Activated B cell treated with CpG ODN at 0.5 μM for 24 hours (primary cell): ENCODE measurements around the gene COPS3. TPM values are rescaled to one million over a fixed set of nuclear protein-coding genes. Genes with fewer than 3 reads are reported as not detected.
A peak's percentile ranks its signal among the peaks of the same experiment; 100 is the strongest.
"Not testable (repeated sequence)": the region's sequence is repeated elsewhere in the genome, so short reads cannot be mapped to it uniquely, and the experiment has no call there.

ENCODE experiments used
- ATAC-seq: fragments of 200-7000 bp; cut with Tn5 transposase; one replicate; pipeline ENCODE4 v1.10.0; 2021; ENCODE audit warnings: low read depth, mild to moderate bottlenecking, moderate library complexity
- CTCF ChIA-PET: fragments of 350-600 bp; sonication (Branson Sonifier 250); formaldehyde crosslinking; loops from one replicate; lab custom pipeline; 2021; ENCODE audit warnings: antibody characterized with exemption; lab: Charles Lee
- POLR2A ChIA-PET: fragments of 350-600 bp; sonication (Branson Sonifier 250); formaldehyde crosslinking; loops from one replicate; lab custom pipeline; 2021; ENCODE audit warnings: antibody characterized with exemption; lab: Charles Lee
- DNase-seq: peaks from one replicate; pipeline ENCODE4 v3.0.0; 2022
- H3K27ac Mint-ChIP-seq: one replicate; pipeline ENCODE4 v1.8.0; 2020; ENCODE audit warnings: mixed read lengths
- H3K27me3 Mint-ChIP-seq: one replicate; pipeline ENCODE4 v1.8.0; 2021; ENCODE audit warnings: mixed read lengths
- H3K36me3 Mint-ChIP-seq: one replicate; pipeline ENCODE4 v1.8.0; 2021; ENCODE audit warnings: low read depth, mixed read lengths
- H3K4me1 Mint-ChIP-seq: one replicate; pipeline ENCODE4 v1.8.0; 2021; ENCODE audit warnings: mixed read lengths
- H3K4me3 Mint-ChIP-seq: one replicate; pipeline ENCODE4 v1.8.0; 2020; ENCODE audit warnings: mild to moderate bottlenecking, mixed read lengths
- H3K9me3 Mint-ChIP-seq: one replicate; pipeline ENCODE4 v1.8.0; 2020; ENCODE audit warnings: mixed read lengths
- intact Hi-C: fragments of 100-400 bp; cut with micrococcal nuclease; formaldehyde crosslinking; loops from one replicate; pipeline ENCODE4 v1.15.1; 2024
- total RNA-seq: library from RNA; stranded (reverse); gene quantifications from 2 replicates; pipeline ENCODE4 v1.2.3, GENCODE V29; 2022
- TF ChIP-seq, protein P1 (sequence below): fragments of 200-600 bp; IDR thresholded peaks from one replicate; pipeline ENCODE4 v1.8.0; 2022; ENCODE audit warnings: antibody characterized with exemption, mild to moderate bottlenecking

Gene COPS3
- total RNA-seq, 1 donor from 2014 or later: 73.7 TPM

DNA sequence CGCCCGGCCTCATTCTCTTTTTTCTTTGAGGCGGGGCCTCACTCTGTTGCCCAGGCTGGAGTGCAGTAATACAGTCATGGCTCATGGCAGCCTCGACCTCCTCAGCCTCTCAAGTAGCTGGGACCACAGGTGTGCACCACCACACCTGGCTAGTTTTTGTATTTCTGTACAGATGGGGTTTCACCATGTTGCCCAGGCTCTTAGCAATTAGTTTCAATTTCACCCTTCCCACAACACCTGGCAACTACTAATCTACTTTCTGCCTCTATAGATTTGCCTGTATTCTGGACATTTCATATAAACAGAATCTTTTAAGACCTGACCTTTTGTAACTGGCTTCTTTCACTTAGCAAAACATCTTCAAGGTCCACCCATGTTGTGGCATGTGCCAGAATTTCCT, 14.1 kb upstream of the COPS3 start:
- no peak overlapping the region for H3K4me3 Mint-ChIP-seq
- no peak for ATAC-seq
- intact Hi-C loops: no loop called here
- peaks cover 2% of the 10 kb centered on the region for H3K4me1 Mint-ChIP-seq
- no peaks in the 10 kb centered on the region for H3K27me3 Mint-ChIP-seq
- POLR2A ChIA-PET: no interaction called here
- no peaks in the 10 kb centered on the region for H3K9me3 Mint-ChIP-seq
- TF ChIP-seq, protein P1, sequence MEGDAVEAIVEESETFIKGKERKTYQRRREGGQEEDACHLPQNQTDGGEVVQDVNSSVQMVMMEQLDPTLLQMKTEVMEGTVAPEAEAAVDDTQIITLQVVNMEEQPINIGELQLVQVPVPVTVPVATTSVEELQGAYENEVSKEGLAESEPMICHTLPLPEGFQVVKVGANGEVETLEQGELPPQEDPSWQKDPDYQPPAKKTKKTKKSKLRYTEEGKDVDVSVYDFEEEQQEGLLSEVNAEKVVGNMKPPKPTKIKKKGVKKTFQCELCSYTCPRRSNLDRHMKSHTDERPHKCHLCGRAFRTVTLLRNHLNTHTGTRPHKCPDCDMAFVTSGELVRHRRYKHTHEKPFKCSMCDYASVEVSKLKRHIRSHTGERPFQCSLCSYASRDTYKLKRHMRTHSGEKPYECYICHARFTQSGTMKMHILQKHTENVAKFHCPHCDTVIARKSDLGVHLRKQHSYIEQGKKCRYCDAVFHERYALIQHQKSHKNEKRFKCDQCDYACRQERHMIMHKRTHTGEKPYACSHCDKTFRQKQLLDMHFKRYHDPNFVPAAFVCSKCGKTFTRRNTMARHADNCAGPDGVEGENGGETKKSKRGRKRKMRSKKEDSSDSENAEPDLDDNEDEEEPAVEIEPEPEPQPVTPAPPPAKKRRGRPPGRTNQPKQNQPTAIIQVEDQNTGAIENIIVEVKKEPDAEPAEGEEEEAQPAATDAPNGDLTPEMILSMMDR: no peak
- no peak overlapping the region for H3K27ac Mint-ChIP-seq
- H3K36me3 Mint-ChIP-seq: no peaks in the 10 kb centered on the region
- no peak for DNase-seq
- CTCF ChIA-PET: no interaction called here

DNA sequence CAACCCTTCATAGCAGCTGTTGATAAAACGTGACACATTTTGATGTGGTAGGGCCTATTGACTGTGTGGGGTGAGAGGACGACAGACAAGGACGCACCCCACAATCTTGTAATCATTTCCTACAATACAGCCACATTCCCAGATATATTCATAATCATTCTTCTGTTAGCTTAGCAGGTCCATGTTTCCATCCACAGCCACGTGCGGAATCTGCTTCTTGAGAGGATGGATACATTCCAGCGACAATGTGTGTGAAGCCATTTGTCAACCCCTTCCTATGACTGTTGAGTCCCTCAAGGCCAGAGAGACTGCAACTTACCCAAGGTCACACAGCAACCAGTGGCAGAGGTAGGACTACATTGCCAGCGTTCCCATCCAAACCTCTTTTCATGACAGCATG, 8.7 kb upstream of the COPS3 start:
- no peak for DNase-seq
- H3K4me1 Mint-ChIP-seq: no peaks in the 10 kb centered on the region
- no peaks in the 10 kb centered on the region for H3K27me3 Mint-ChIP-seq
- H3K9me3 Mint-ChIP-seq: no peaks in the 10 kb centered on the region
- no peak for ATAC-seq
- intact Hi-C loops: no loop called here
- H3K36me3 Mint-ChIP-seq: no peaks in the 10 kb centered on the region
- no peak overlapping the region for H3K4me3 Mint-ChIP-seq
- ChIA-PET POLR2A (no interaction called here), CTCF (no interaction called here)
- TF ChIP-seq, protein P1: no peak
- no peak overlapping the region for H3K27ac Mint-ChIP-seq

DNA sequence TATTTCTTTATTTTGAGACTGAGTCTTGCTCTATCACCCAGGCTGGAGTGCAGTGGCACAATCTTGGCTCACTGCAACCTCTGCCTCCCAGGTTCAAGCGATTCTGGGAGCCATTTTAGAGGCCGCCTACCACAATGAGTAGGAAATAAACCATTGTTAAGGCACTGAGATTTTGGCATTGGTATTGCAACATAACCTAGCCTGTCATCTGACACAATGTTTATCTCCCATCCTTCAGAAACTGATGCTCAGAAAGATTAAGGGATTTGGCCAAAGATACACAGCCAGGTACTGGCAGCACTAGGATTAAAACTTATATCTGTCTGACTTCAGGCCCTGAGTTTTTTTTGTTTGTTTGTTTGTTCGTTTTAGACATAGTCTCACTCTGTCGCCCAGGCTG, 8.0 kb upstream of the COPS3 start:
- DNase-seq (no peak), ATAC-seq (no peak)
- no peaks in the 10 kb centered on the region for H3K27me3 Mint-ChIP-seq
- TF ChIP-seq, protein P1: no peak
- no peaks in the 10 kb centered on the region for H3K4me1 Mint-ChIP-seq
- intact Hi-C loops: no loop called here
- no peak overlapping the region for H3K4me3 Mint-ChIP-seq
- no peaks in the 10 kb centered on the region for H3K36me3 Mint-ChIP-seq
- ChIA-PET POLR2A (no interaction called here), CTCF (no interaction called here)
- H3K27ac Mint-ChIP-seq: no peak overlapping the region
- H3K9me3 Mint-ChIP-seq: no peaks in the 10 kb centered on the region

DNA sequence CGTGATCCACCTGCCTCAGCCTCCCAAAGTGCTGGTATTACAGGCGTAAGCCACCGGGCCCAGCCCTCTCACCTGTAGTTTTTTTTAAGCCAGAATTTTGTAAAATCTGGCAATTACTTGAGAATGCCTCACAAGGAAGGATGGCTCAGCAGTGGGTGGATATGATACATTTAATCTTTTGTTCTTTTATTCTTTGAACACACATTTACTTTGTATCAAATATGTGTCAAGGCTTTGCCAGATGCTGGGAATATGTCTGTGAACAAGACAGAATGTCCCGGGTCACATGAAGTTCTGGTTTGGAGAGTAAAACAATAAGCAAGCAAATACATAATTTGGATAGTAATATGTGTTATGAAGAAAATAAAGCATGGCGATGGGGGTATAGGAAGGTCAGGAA, 4.9 kb upstream of the COPS3 start:
- intact Hi-C loops: no loop called here

DNA sequence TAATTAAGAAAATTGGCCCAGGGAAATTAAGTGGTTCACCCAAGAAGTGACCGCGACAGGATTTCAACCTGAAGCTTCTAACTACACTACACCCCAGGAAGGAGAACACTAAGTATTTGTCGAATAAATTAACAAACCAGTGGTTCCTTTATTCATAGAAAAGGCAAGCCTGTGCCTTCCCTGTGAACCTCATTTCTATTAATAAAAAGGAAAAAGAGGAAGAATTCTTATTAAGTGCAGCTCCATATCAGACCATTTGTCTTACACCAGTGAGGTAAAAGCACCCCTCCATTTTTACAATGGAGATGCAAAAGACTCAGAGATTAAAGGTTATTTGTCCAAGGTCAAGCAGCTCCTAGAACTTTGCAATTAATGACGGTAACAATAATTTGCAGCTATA, 1.7 kb downstream of the COPS3 start:
- peaks cover 44% of the 10 kb centered on the region for H3K4me1 Mint-ChIP-seq
- no peak overlapping the region for H3K27ac Mint-ChIP-seq
- no peak for DNase-seq
- H3K9me3 Mint-ChIP-seq: no peaks in the 10 kb centered on the region
- H3K27me3 Mint-ChIP-seq: no peaks in the 10 kb centered on the region
- no peak for ATAC-seq
- TF ChIP-seq, protein P1: no peak
- H3K36me3 Mint-ChIP-seq: peaks cover 22% of the 10 kb centered on the region
- intact Hi-C loops: no loop called here
- peak overlapping the region; percentile 80 for H3K4me3 Mint-ChIP-seq
- CTCF ChIA-PET: no interaction called here
- POLR2A ChIA-PET: interaction anchor here (1.5 kb wide), 1 partner anchor 22 kb away, joined by 3 read pairs; no protein-coding TSS in a partner anchor

More for the DNA sequence above, 4.9 kb upstream of the COPS3 start:
- Mint-ChIP-seq H3K27me3 (no peaks in the 10 kb centered on the region), H3K4me1 (peaks cover 11% of the 10 kb centered on the region), H3K9me3 (no peaks in the 10 kb centered on the region), H3K36me3 (peaks cover 2% of the 10 kb centered on the region), H3K27ac (no peak overlapping the region), H3K4me3 (no peak overlapping the region)
- ATAC-seq (no peak), DNase-seq (no peak)
- CTCF ChIA-PET: no interaction called here
- POLR2A ChIA-PET: no interaction called here
- TF ChIP-seq, protein P1: no peak

DNA sequence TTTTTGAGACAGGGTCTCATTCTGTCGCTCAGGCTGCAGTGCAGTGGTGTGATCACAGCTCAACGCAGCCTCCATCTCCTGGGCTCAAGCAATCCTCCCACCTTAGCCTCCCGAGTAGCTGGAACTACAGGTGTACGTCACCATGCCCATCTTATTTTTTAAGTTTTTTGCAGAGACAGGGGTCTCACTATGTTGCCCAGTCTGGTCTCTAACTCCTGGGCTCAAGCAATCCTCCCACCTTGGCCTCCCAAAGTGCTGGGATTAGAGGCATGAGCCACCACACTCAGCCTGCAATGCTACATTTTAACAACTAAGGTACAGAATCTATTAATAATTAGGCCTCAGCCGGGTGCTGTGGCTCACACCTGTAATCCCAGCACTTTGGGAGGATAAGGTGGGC, 3.6 kb downstream of the COPS3 start:
- CTCF ChIA-PET, POLR2A ChIA-PET, H3K9me3 Mint-ChIP-seq, DNase-seq, H3K4me3 Mint-ChIP-seq, intact Hi-C loops, ATAC-seq, H3K27ac Mint-ChIP-seq, H3K27me3 Mint-ChIP-seq: not testable (repeated sequence)
- Mint-ChIP-seq H3K4me1 (peaks cover 46% of the 10 kb centered on the region), H3K36me3 (peaks cover 39% of the 10 kb centered on the region)
